ENCODE measurements around the gene AK6. TPM values are rescaled to one million over a fixed set of nuclear protein-coding genes. Genes with fewer than 3 reads are reported as not detected.

Gene AK6
- total RNA-seq = 32.5 to 38.6 TPM (median 33.0 TPM) in 3 replicates
- long read RNA-seq, transcript AK6-202 (5 exons, 1,648 nt) = major isoform, 23 of 32 reads
- long read RNA-seq, partial matches to known transcripts = 3 of 32 reads
- long read RNA-seq, other reads (novel, unspliced or antisense) = 4 of 32 reads

- no peaks in the 10 kb centered on the region for H3K27me3 Mint-ChIP-seq (ENCODE audit: low read depth)
- peak; percentile 98 for DNase-seq (ENCODE audit: low spot score)
- peaks cover 38% of the 10 kb centered on the region for H3K4me1 Mint-ChIP-seq (ENCODE audit: low read depth)
- H3K36me3 Mint-ChIP-seq (ENCODE audit: low read depth) = peaks cover 12% of the 10 kb centered on the region
- H3K4me3 Mint-ChIP-seq (ENCODE audit: unreplicated experiment) = peak within 1 kb of the TSS; percentile 83
- TF ChIP-seq CTCF (IDR thresholded peaks at IDR 0.05) = peak; percentile 16
- no peaks in the 10 kb centered on the region for H3K9me3 Mint-ChIP-seq (ENCODE audit: low read depth)
- peak within 1 kb of the TSS; percentile 99 for H3K27ac Mint-ChIP-seq (ENCODE audit: unreplicated experiment)
Observed at GRCh38 chr5:69369340-69370121, at the start of gene AK6, which contains the start of the genes RAD17 and TAF9. Gene AK6 (minus strand): TSS chr5:69369520. CDS start chr5:69369490, 30 bp downstream. Gene RAD17 (plus strand): TSS chr5:69369818. CDS start chr5:69372209, 2,391 bp downstream. Gene TAF9 (minus strand): TSS chr5:69369520. CDS start chr5:69365737, 3,783 bp downstream.

- Mint-ChIP-seq H3K36me3 (ENCODE audit: low read depth) (peaks cover 16% of the 10 kb centered on the region), H3K4me1 (ENCODE audit: low read depth) (no peaks in the 10 kb centered on the region), H3K27me3 (ENCODE audit: low read depth) (no peaks in the 10 kb centered on the region), H3K27ac (ENCODE audit: unreplicated experiment) (no peak overlapping the region), H3K4me3 (ENCODE audit: unreplicated experiment) (no peak overlapping the region), H3K9me3 (ENCODE audit: low read depth) (no peaks in the 10 kb centered on the region)
- no peak for DNase-seq (ENCODE audit: low spot score)
- no peak for TF ChIP-seq CTCF (IDR thresholded peaks at IDR 0.05)
Observed at GRCh38 chr5:69418554-69418953, 49.2 kb upstream of the AK6 start.

DNA sequence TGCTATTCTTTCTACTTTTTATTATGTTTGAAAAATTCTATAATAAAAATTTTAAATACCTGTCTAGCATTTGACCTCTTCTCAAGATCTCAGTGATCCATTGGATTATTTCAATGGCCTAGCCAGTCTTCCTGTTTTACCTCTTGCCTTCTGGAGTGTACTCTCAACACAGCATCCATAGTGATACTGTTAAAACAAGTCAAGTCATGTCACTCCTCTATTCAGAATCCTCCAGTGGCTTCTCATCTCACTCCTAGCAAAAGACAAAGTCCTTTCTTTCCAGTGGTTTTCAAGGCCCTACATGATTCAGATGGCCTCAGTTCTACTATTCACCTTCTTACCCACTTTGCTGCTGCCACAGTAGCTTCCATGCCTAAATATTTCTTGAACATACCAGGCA lies 47.4 kb upstream of the AK6 start:
- peaks cover 17% of the 10 kb centered on the region for H3K36me3 Mint-ChIP-seq (ENCODE audit: low read depth)
- no peak for TF ChIP-seq CTCF (IDR thresholded peaks at IDR 0.05)
- no peak overlapping the region for H3K27ac Mint-ChIP-seq (ENCODE audit: unreplicated experiment)
- no peaks in the 10 kb centered on the region for H3K9me3 Mint-ChIP-seq (ENCODE audit: low read depth)
- H3K27me3 Mint-ChIP-seq (ENCODE audit: low read depth) = no peaks in the 10 kb centered on the region
- no peak overlapping the region for H3K4me3 Mint-ChIP-seq (ENCODE audit: unreplicated experiment)
- H3K4me1 Mint-ChIP-seq (ENCODE audit: low read depth) = no peaks in the 10 kb centered on the region
- no peak for DNase-seq (ENCODE audit: low spot score)

GRCh38 chr5:69416180-69416579 lies 46.9 kb upstream of the AK6 start:
- H3K4me1 Mint-ChIP-seq (ENCODE audit: low read depth) = no peaks in the 10 kb centered on the region

More at GRCh38 chr5:69416180-69416579, 46.9 kb upstream of the AK6 start:
- no peak for TF ChIP-seq CTCF (IDR thresholded peaks at IDR 0.05)
- peaks cover 21% of the 10 kb centered on the region for H3K36me3 Mint-ChIP-seq (ENCODE audit: low read depth)
- no peaks in the 10 kb centered on the region for H3K9me3 Mint-ChIP-seq (ENCODE audit: low read depth)
- no peaks in the 10 kb centered on the region for H3K27me3 Mint-ChIP-seq (ENCODE audit: low read depth)
- no peak overlapping the region for H3K27ac Mint-ChIP-seq (ENCODE audit: unreplicated experiment)
- H3K4me3 Mint-ChIP-seq (ENCODE audit: unreplicated experiment) = no peak overlapping the region
- no peak for DNase-seq (ENCODE audit: low spot score)
